Measurements from ENCODE around the gene BST2. TPM values are rescaled to one million over a fixed set of nuclear protein-coding genes. Genes with fewer than 3 reads are reported as not detected.

The BST2 gene
- total RNA-seq, 1 experiment from 2014 or later, result 0.84 TPM

GRCh38 chr19:17359905-17360800 lies 45.3 kb downstream of the BST2 start:
- no peaks in the 10 kb centered on the region for H4K20me1 ChIP-seq (ENCODE audit: low read length)
- no peak for TF ChIP-seq EZH2phosphoT487 (IDR thresholded peaks at IDR 0.05; ENCODE audit: borderline replicate concordance, low read length)
- no peak for TF ChIP-seq CTCF (conservative IDR thresholded peaks at IDR 0.05; ENCODE audit: low read depth, low read length)
- TF ChIP-seq EZH2 (IDR thresholded peaks at IDR 0.05; ENCODE audit: low read length, unreplicated experiment), result no peak
- DNase-seq (no peak), ATAC-seq (no peak)
- no peak overlapping the region for H3K9ac ChIP-seq (ENCODE audit: low read length)
- BruUV-seq (replicated peaks), result no TSS peak
- H3K9me2 ChIP-seq (replicated peaks; ENCODE audit: low read length), result no peaks in the 10 kb centered on the region
- H3K4me3 ChIP-seq (ENCODE audit: low read length), result no peak overlapping the region
- H3F3A ChIP-seq (ENCODE audit: low read length, unreplicated experiment), result no peaks in the 10 kb centered on the region
- intact Hi-C loops (cut with micrococcal nuclease), result no loop called here
- no peaks in the 10 kb centered on the region for H3K36me3 ChIP-seq (ENCODE audit: low read depth, low read length)
- no peaks in the 10 kb centered on the region for H3K9me3 ChIP-seq (ENCODE audit: low read length)
- ChIA-PET CTCF (interaction anchor here (0.5 kb wide), 1 partner anchor 306 kb away, joined by 10 read pairs; no protein-coding TSS in a partner anchor), POLR2A (ENCODE audit: unreplicated experiment) (no interaction called here)
- H3K27ac ChIP-seq (ENCODE audit: low read length), result no peak overlapping the region
- no peaks in the 10 kb centered on the region for H3K4me1 ChIP-seq (ENCODE audit: insufficient read depth, low read length)
- no peaks in the 10 kb centered on the region for H3K27me3 ChIP-seq (ENCODE audit: low read length)
- H3K79me2 ChIP-seq (ENCODE audit: low read length), result no peaks in the 10 kb centered on the region
- no peak overlapping the region for H3K4me2 ChIP-seq (ENCODE audit: low read length)
- H2AFZ ChIP-seq (ENCODE audit: low read length), result no peak overlapping the region

- Histone ChIP-seq H3K4me2 (ENCODE audit: low read length) (no peak overlapping the region), H3K9ac (ENCODE audit: low read length) (no peak overlapping the region), H2AFZ (ENCODE audit: low read length) (no peak overlapping the region), H3K9me3 (ENCODE audit: low read length) (no peaks in the 10 kb centered on the region), H3K9me2 (replicated peaks; ENCODE audit: low read length) (no peaks in the 10 kb centered on the region), H4K20me1 (ENCODE audit: low read length) (no peaks in the 10 kb centered on the region), H3K36me3 (ENCODE audit: low read depth, low read length) (no peaks in the 10 kb centered on the region), H3K4me1 (ENCODE audit: insufficient read depth, low read length) (no peaks in the 10 kb centered on the region), H3K79me2 (ENCODE audit: low read length) (no peaks in the 10 kb centered on the region), H3K27me3 (ENCODE audit: low read length) (no peaks in the 10 kb centered on the region), H3K27ac (ENCODE audit: low read length) (no peak overlapping the region), H3F3A (ENCODE audit: low read length, unreplicated experiment) (no peaks in the 10 kb centered on the region), H3K4me3 (ENCODE audit: low read length) (no peak overlapping the region)
- ATAC-seq (no peak), DNase-seq (no peak)
- CTCF ChIA-PET, result interaction anchor here (0.7 kb wide), 1 partner anchor 28 kb away, joined by 11 read pairs; no protein-coding TSS in a partner anchor
- TF ChIP-seq EZH2phosphoT487 (IDR thresholded peaks at IDR 0.05; ENCODE audit: borderline replicate concordance, low read length) (no peak), CTCF (conservative IDR thresholded peaks at IDR 0.05; ENCODE audit: low read depth, low read length) (no peak), EZH2 (IDR thresholded peaks at IDR 0.05; ENCODE audit: low read length, unreplicated experiment) (no peak)
- no TSS peak for BruUV-seq (replicated peaks)
- intact Hi-C loops (cut with micrococcal nuclease), result no loop called here
- POLR2A ChIA-PET (ENCODE audit: unreplicated experiment), result no interaction called here
Observed at GRCh38 chr19:17358395-17358794, 47.0 kb downstream of the BST2 start.

- Histone ChIP-seq H3K4me3 (ENCODE audit: low read length) (no peak overlapping the region), H3K4me1 (ENCODE audit: insufficient read depth, low read length) (no peaks in the 10 kb centered on the region), H2AFZ (ENCODE audit: low read length) (no peak overlapping the region), H3K4me2 (ENCODE audit: low read length) (no peak overlapping the region), H3K79me2 (ENCODE audit: low read length) (no peaks in the 10 kb centered on the region), H3F3A (ENCODE audit: low read length, unreplicated experiment) (no peaks in the 10 kb centered on the region), H3K36me3 (ENCODE audit: low read depth, low read length) (no peaks in the 10 kb centered on the region), H3K9me3 (ENCODE audit: low read length) (no peaks in the 10 kb centered on the region), H3K27ac (ENCODE audit: low read length) (no peak overlapping the region), H4K20me1 (ENCODE audit: low read length) (no peaks in the 10 kb centered on the region), H3K9me2 (replicated peaks; ENCODE audit: low read length) (no peaks in the 10 kb centered on the region), H3K9ac (ENCODE audit: low read length) (no peak overlapping the region), H3K27me3 (ENCODE audit: low read length) (no peaks in the 10 kb centered on the region)
- no TSS peak for BruUV-seq (replicated peaks)
- POLR2A ChIA-PET (ENCODE audit: unreplicated experiment), result no interaction called here
- TF ChIP-seq CTCF (conservative IDR thresholded peaks at IDR 0.05; ENCODE audit: low read depth, low read length) (no peak), EZH2 (IDR thresholded peaks at IDR 0.05; ENCODE audit: low read length, unreplicated experiment) (no peak), EZH2phosphoT487 (IDR thresholded peaks at IDR 0.05; ENCODE audit: borderline replicate concordance, low read length) (no peak)
- intact Hi-C loops (cut with micrococcal nuclease), result no loop called here
- CTCF ChIA-PET, result interaction anchor here (0.7 kb wide), 1 partner anchor 27 kb away, joined by 11 read pairs; no protein-coding TSS in a partner anchor
- no peak for ATAC-seq
- no peak for DNase-seq
Observed at GRCh38 chr19:17357724-17358123, 47.7 kb downstream of the BST2 start.
